A673 (cell line): Measurements from ENCODE around the gene HMX3. TPM values are rescaled to one million over a fixed set of nuclear protein-coding genes. Genes with fewer than 3 reads are reported as not detected.

Experiments used
- BruUV-seq: library from RNA; stranded (reverse); fragments of 400-500 nt; replicated peaks from 2 replicates; lab custom pipeline; 2021; lab: Mats Ljungman, UMichigan
- CTCF ChIA-PET: fragments of 300-600 bp; sonication (Branson Sonifier 250); formaldehyde crosslinking; loops from one replicate; lab custom pipeline; 2022; ENCODE audit warnings: antibody characterized with exemption; lab: Charles Lee
- POLR2A ChIA-PET: fragments of 300-600 bp; sonication (Branson Sonifier 250); formaldehyde crosslinking; loops from one replicate; lab custom pipeline; 2022; ENCODE audit warnings: antibody characterized with exemption; ENCODE audit not compliant: low non-redundant PET; lab: Charles Lee
- DNase-seq: peaks from one replicate; pipeline ENCODE4 v3.0.0-alpha.2; 2015; ENCODE audit warnings: low spot score
- H3K27ac ChIP-seq: fragments of 200-600 bp; sonication (generic); 2 replicates; pipeline ENCODE4 v1.5.1; 2016; ENCODE audit warnings: mixed run types, low read depth, mild to moderate bottlenecking, mixed read lengths, antibody characterized with exemption, low read length; ENCODE audit not compliant: poor library complexity, severe bottlenecking
- H3K27me3 ChIP-seq: fragments of 200-600 bp; sonication (generic); replicated peaks from 2 replicates; pipeline ENCODE4 v1.6.1; 2017; ENCODE audit warnings: mixed run types, low read depth, mild to moderate bottlenecking, mixed read lengths, antibody characterized with exemption, low read length; ENCODE audit not compliant: insufficient read depth, poor library complexity
- H3K36me3 ChIP-seq: fragments of 200-600 bp; sonication (generic); 2 replicates; pipeline ENCODE4 v1.6.1; 2016; ENCODE audit warnings: mixed run types, mild to moderate bottlenecking, mixed read lengths, antibody characterized with exemption, low read length; ENCODE audit not compliant: insufficient read depth, poor library complexity, severe bottlenecking
- H3K4me1 ChIP-seq: fragments of 200-600 bp; sonication (generic); 2 replicates; pipeline ENCODE4 v1.6.1; 2017; ENCODE audit warnings: mixed run types, mild to moderate bottlenecking, mixed read lengths, antibody characterized with exemption, low read length; ENCODE audit not compliant: insufficient read depth, poor library complexity, severe bottlenecking
- H3K4me3 ChIP-seq: fragments of 200-600 bp; sonication (generic); 2 replicates; pipeline ENCODE4 v1.5.1; 2016; ENCODE audit warnings: low read depth, mixed run types, mild to moderate bottlenecking, mixed read lengths, low read length; ENCODE audit not compliant: poor library complexity, severe bottlenecking
- H3K9me3 ChIP-seq: fragments of 200-600 bp; sonication (generic); 2 replicates; pipeline ENCODE4 v1.6.1; 2016; ENCODE audit warnings: mixed run types, low read depth, mild to moderate bottlenecking, mixed read lengths, antibody characterized with exemption, low read length; ENCODE audit not compliant: poor library complexity, severe bottlenecking
- CTCF ChIP-seq: fragments of 300-800, 200-600 bp; sonication (generic); conservative IDR thresholded peaks from 2 replicates; pipeline ENCODE4 v1.5.1; 2017; ENCODE audit warnings: low read depth, mild to moderate bottlenecking, antibody characterized with exemption, low read length, moderate library complexity, mixed read lengths
- EZH2 ChIP-seq: fragments of 200-600 bp; sonication (generic); IDR thresholded peaks from 2 replicates; pipeline ENCODE4 v1.6.1; 2017; ENCODE audit warnings: borderline replicate concordance, low read depth, mild to moderate bottlenecking, mixed read lengths, antibody characterized with exemption, low read length; ENCODE audit not compliant: poor library complexity, severe bottlenecking
- intact Hi-C: fragments of 100-400 bp; cut with micrococcal nuclease; formaldehyde crosslinking; loops from one replicate; pipeline ENCODE4 v1.10.0; 2022; ENCODE audit not compliant: unreplicated experiment
- total RNA-seq: library from RNA; stranded (reverse); gene quantifications from 2 replicates; pipeline ENCODE4 v1.2.3, GENCODE V29; 2021

The HMX3 gene
- total RNA-seq, 1 experiment from 2014 or later = 0.26 TPM

GRCh38 chr10:123150271-123150985, 14.7 kb downstream of the HMX3 start:
- no peak for DNase-seq
- Histone ChIP-seq H3K27ac (no peak overlapping the region), H3K27me3 (peaks cover 59% of the 10 kb centered on the region), H3K4me3 (peak overlapping the region; percentile 40), H3K36me3 (peaks cover 2% of the 10 kb centered on the region), H3K4me1 (peaks cover 8% of the 10 kb centered on the region), H3K9me3 (no peaks in the 10 kb centered on the region)
- TF ChIP-seq EZH2 = peak; percentile 15
- TF ChIP-seq CTCF = no peak
- no TSS peak for BruUV-seq
- intact Hi-C loops = no loop called here
- ChIA-PET POLR2A (no interaction called here), CTCF (no interaction called here)

- no peak for DNase-seq
- ChIA-PET POLR2A (no interaction called here), CTCF (no interaction called here)
- no peak for TF ChIP-seq CTCF
- TF ChIP-seq EZH2 = no peak
- intact Hi-C loops = no loop called here
- Histone ChIP-seq H3K27ac (no peak overlapping the region), H3K4me1 (peaks cover 7% of the 10 kb centered on the region), H3K36me3 (peaks cover 9% of the 10 kb centered on the region), H3K27me3 (peaks cover 51% of the 10 kb centered on the region), H3K4me3 (no peak overlapping the region), H3K9me3 (no peaks in the 10 kb centered on the region)
- BruUV-seq = no TSS peak
Observed at GRCh38 chr10:123150986-123151736, 15.4 kb downstream of the HMX3 start.

GRCh38 chr10:123151737-123152135, 16.0 kb downstream of the HMX3 start:
- no peak for DNase-seq
- H3K4me3 ChIP-seq = no peak overlapping the region
- ChIA-PET POLR2A (no interaction called here), CTCF (no interaction called here)
- intact Hi-C loops = no loop called here
- TF ChIP-seq CTCF (no peak), EZH2 (no peak)
- no peak overlapping the region for H3K27ac ChIP-seq
- peaks cover 46% of the 10 kb centered on the region for H3K27me3 ChIP-seq
- H3K9me3 ChIP-seq = no peaks in the 10 kb centered on the region
- H3K36me3 ChIP-seq = peaks cover 15% of the 10 kb centered on the region
- BruUV-seq = no TSS peak
- H3K4me1 ChIP-seq = peaks cover 6% of the 10 kb centered on the region
